Left forelimb (tissue), 1 donor: ENCODE results near the gene DDX23.
A peak's percentile ranks its signal among the peaks of the same experiment; 100 is the strongest.

Source experiments
- DNase-seq: peaks from one replicate; pipeline ENCODE4 v3.0.0-alpha.2; 2018; ENCODE audit warnings: low spot score

The DDX23 gene

DNA sequence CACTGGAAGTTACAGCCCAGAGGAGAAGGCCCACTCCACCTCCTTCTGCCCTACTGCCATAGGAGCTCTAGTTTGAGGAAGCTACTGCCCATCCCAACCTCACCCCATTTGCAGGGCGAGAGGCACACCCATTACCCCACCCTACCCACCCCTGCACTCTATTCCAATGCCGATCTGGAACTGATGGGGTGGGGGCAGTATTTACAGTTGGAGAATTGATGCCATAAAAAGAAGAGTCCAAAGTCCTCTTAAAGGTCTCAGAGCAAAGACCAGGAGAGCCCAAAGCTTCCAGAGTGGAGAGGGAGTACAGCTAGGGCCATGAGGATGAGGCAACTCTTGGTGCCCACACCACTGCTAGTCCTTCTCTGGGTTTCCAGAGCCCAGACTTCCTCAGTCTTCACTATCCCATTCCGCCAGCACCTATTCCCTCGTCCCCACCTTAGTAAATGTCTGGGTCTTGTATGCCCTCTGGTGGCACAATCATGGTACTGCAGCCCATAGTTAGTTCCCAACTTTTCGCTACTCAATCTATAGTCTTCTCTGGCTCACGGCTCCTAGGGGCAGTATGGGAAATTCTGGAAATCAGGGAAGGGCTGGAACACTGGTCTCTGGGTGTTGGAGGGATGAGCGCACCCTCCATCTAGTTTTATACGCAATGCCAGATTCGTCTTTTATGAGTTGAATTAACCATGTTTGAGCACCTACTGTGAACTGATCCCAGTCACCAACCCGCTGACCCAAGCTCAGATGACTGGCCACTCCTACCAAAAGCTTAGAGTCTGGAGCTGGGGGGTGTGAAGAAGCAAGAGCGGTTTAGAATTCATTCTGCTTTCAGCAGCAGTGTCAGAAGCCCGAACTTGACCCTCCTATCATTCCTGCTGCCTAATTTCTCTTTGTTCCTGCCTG is 56.2 kb downstream of the DDX23 start:
- peak; percentile 83 for DNase-seq

DNA sequence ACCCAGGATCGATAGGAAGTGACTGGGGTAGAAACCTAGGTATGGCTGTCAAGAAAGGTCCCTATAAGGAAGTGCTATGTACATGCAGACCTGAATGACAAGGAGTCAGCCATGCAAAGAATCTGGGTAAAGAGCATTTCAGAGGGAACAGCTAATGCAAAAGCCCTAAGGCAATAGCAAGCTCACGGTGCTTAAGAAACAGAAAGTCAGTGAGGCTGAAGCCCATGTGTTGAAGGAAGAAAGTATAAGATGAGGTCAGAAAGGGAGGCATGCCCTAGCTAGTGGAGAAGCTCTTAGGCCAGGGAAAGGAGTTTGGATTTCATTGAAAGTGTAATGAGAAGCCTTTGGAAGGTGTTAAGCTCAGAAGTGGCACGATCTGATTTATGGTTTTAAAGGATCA is 57.1 kb downstream of the DDX23 start:
- no peak for DNase-seq

GRCh38 chr12:48793696-48794095 is 58.3 kb downstream of the DDX23 start:
- DNase-seq: no peak

GRCh38 chr12:48789858-48790326 is 62.1 kb downstream of the DDX23 start:
- no peak for DNase-seq

DNA sequence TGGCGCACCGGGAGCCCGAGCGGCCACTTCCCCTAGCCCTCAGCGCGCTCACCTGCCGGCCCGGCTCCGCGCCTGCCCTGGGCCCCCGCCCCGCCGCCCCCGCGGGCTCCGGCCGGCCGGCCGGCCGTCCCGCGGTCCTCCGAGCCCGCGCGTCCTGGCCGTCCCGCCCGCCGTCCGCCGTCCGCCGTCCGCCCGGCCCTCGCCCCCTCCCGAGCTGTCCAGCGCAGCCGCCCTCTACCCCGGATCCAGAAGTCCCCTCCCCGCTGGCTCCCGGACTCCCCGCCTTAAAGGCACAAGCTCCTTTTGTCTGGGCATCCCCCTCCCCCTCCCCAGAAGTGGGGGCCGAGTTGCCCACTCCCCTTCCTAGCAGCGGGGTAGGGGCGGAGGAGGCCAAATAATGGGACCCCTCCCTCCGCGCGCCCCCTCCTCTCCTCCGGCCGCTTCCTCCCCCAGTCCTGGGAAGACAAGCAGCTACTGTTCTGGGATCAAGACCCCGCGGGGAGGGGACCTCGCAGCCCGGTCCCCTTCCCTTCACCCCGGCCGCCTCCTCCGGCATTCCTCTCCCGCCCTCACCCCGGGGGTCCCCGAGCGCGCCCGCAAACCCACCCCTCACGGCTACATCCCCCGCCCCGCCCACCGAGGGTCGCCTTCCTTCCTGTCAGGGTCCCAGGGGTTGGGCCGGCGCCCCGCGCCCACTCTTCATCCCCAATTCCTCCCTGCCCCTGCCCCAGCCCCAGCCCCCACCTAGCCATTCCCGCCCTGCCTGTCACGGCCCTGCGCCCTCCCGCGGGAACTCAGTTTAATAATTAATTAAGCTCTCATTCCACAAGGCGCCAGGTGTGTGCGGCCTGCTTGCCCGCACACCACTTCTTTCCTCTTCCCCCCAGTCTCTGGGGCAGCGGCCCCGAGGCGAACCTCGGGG is 62.8 kb downstream of the DDX23 start, which contains the start of gene ADCY6:
Gene ADCY6 (minus strand): TSS at position 236 of the 922 bp plus-strand sequence. CDS start 5,655 bp downstream, outside the sequence.
- peak; percentile 86 for DNase-seq

GRCh38 chr12:48788524-48788853 is 63.5 kb downstream of the DDX23 start:
- no peak for DNase-seq

DNA sequence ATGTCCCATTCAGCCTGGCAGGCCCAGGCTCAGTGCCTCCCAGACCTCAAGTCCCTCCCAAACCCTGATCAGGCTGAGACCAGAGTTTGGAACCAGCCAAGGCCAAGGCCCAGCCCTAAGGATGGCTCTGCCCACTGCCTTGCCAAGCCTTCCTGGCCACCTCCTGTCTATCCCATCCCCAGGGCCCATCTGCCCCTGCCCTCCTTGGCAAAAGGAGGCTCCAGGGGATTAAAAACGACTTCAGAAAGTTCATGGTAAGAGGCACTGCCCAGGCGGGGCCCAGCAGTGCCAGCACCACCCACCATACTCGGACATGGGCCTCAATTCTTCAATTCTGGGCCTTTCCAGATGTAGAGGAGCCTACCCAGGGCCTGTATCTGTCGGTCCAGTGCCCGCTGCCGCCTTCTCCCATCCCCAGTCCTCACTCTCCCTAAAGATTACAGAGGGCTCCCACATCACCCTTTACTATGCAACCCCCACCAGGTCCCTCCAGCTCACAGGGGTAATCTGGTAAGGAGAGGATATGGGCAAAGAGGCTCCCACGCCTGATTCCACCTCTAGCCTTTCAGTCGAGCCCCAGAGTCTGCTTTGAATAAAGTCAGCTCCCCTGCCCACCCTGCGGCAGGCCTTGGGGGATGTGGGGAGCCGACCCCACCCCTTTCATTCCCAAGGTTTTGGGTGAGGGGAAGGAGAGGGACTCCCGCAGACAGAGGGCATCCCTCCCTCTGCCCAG is 64.0 kb downstream of the DDX23 start:
- DNase-seq: no peak

DNA sequence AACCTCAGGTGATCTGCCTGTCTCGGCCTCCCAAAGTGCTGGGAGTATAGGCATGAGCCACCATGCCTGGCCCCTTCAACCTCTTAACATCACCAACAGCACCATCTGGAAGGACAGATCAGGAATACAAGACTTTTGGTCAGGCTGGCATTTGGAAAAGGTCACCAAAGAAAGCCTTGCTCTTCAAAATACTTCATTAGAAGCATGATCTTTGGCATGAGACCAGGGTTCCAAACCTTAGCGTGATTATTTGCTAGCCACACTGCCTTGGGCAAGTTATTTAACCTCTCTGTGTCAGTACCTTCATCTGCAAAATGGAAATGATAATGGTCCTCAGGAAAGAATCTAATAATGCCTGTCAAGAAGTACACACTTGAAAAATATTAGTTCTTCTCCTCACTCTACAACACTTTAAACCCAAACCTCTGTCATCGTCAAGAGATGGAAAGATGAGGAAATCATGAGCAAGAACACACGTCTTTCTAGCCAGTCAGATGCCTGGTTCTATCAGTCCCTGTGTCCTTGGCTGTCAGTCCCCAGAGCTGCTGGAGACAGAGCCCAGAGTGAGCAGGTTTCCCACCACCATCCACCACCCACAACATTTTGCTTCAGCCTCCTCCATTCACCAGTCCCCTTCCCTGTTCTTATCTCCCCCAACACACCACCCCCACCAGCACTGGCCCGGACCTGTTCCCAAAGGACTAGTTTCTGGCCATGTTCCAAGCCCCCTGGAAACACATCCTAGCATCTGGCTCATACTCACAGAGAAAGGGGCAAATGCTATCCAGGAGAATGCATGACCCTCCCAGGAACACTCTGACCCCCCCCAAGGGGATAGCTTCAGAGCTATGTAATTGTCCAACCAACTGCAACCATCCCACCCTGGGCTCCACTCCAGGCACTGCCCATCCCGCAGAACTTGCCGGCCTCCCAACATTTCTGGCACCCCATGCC is 65.1 kb downstream of the DDX23 start:
- no peak for DNase-seq

DNA sequence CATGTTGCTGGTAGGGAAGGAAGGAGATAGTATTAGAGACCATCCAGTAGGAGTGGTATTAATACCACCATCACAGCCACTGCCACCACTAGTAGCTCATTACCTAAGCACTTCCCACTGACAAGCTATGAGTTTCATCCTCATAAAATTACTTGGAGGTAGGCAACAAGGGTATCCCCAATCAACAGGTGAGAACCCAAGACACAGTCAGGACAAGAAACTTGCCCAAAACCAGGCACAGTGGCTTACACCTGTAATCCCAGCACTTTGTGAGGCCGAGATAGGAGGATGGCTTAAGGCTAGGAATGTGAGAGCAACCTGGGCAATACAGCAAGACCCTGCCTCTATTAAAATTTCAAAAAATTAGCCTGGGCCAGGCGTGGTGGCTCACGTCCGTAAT is 68.5 kb downstream of the DDX23 start:
- DNase-seq: no peak

GRCh38 chr12:48782457-48783395 is 69.2 kb downstream of the DDX23 start:
- DNase-seq: no peak

DNA sequence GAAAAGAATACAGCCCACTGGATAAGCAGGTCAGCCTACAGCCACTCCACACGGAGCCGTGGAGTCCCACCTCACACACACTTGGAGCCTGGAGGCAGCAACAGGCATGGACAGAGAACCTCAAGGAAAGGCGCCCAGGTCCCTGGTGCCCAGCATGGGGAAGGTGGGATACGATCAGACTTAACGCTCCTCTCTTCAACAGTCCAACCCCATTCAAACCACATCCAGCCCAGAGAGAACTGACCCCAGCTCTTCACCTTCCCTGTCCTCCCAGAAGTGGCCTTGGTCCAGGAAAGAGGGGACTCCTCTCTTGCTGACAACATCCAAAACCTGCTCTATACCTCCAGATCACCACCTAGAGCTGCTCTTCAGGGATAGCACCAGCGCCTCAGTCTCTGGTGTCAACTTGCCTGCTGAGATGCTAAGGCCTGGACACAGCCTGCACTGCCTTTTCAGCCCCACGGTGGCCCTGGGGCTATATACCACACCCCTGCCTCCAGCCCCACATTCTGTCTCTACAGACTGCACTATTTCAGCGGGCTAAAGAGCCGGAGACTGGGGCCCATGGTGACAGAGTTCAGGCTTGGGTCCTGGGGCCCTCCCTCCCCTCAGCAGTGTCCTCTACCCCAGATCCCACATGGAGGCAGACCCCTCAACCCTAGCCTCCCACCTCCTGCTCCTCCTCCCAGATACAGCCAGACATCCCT is 70.1 kb downstream of the DDX23 start:
- no peak for DNase-seq

- no peak for DNase-seq
Observed at GRCh38 chr12:48780381-48781025, 71.5 kb downstream of the DDX23 start.

GRCh38 chr12:48779869-48780268 is 72.1 kb downstream of the DDX23 start:
- no peak for DNase-seq
